Measurements from ENCODE around the gene VPS35L.
"Not testable (repeated sequence)": the region's sequence is repeated elsewhere in the genome, so short reads cannot be mapped to it uniquely, and the experiment has no call there.

VPS35L gene

GRCh38 chr16:19542138-19542821 lies 13.2 kb upstream of the VPS35L start:
- DNase-seq = peak; percentile 74

GRCh38 chr16:19543278-19543996 lies 12.1 kb upstream of the VPS35L start:
- DNase-seq = not testable (repeated sequence)

GRCh38 chr16:19548144-19548543 lies 7.4 kb upstream of the VPS35L start:
- DNase-seq = no peak

GRCh38 chr16:19549673-19550072 lies 5.8 kb upstream of the VPS35L start:
- DNase-seq = no peak

- no peak for DNase-seq
Observed at GRCh38 chr16:19555938-19556771, 652 bp downstream of the VPS35L start.

GRCh38 chr16:19559242-19559910 lies 3.9 kb downstream of the VPS35L start:
- DNase-seq = no peak

- DNase-seq = no peak
Observed at GRCh38 chr16:19560078-19560477, 4.6 kb downstream of the VPS35L start.

- no peak for DNase-seq
Observed at GRCh38 chr16:19563377-19563776, 7.9 kb downstream of the VPS35L start.

- no peak for DNase-seq
Observed at GRCh38 chr16:19566362-19566761, 10.9 kb downstream of the VPS35L start.

GRCh38 chr16:19567560-19567959 lies 12.1 kb downstream of the VPS35L start:
- no peak for DNase-seq

GRCh38 chr16:19573997-19574396 lies 18.5 kb downstream of the VPS35L start:
- DNase-seq = no peak

GRCh38 chr16:19574615-19575014 lies 19.1 kb downstream of the VPS35L start:
- no peak for DNase-seq

GRCh38 chr16:19578378-19578971 lies 23.0 kb downstream of the VPS35L start:
- no peak for DNase-seq

- no peak for DNase-seq
Observed at GRCh38 chr16:19582050-19582831, 26.7 kb downstream of the VPS35L start.

- peak; percentile 5 for DNase-seq
Observed at GRCh38 chr16:19583665-19584300, 28.3 kb downstream of the VPS35L start.

GRCh38 chr16:19588661-19589060 lies 33.2 kb downstream of the VPS35L start:
- DNase-seq = no peak

- no peak for DNase-seq
Observed at GRCh38 chr16:19589106-19589505, 33.6 kb downstream of the VPS35L start.

GRCh38 chr16:19589771-19590302 lies 34.3 kb downstream of the VPS35L start:
- no peak for DNase-seq

GRCh38 chr16:19595043-19595767 lies 39.7 kb downstream of the VPS35L start:
- DNase-seq = no peak

- DNase-seq = no peak
Observed at GRCh38 chr16:19598805-19599510, 43.5 kb downstream of the VPS35L start.
